Fibroblast of pulmonary artery (primary cell): ENCODE measurements around the gene B4GALT3.

ENCODE experiments used
- DNase-seq: peaks from one replicate; pipeline ENCODE4 v3.0.0-alpha.2; 2010; ENCODE audit warnings: low read depth
- H3K4me3 ChIP-seq: replicated peaks from 2 replicates; pipeline ENCODE4 v1.5.1; 2011; ENCODE audit warnings: low read depth, mild to moderate bottlenecking, control low read depth, low read length, moderate library complexity
- CTCF ChIP-seq: IDR thresholded peaks from 2 replicates; pipeline ENCODE4 v1.5.1; 2011; ENCODE audit warnings: mild to moderate bottlenecking, control low read depth, low read length, inconsistent platforms; ENCODE audit errors: missing control alignments

Gene B4GALT3

GRCh38 chr1:161130266-161130665 lies 47.0 kb downstream of the B4GALT3 start:
- H3K4me3 ChIP-seq, result no peak overlapping the region
- TF ChIP-seq CTCF, result no peak
- no peak for DNase-seq

GRCh38 chr1:161128591-161129420 lies 48.5 kb downstream of the B4GALT3 start:
- no peak overlapping the region for H3K4me3 ChIP-seq
- no peak for DNase-seq
- TF ChIP-seq CTCF, result no peak

- TF ChIP-seq CTCF, result no peak
- DNase-seq, result no peak
- H3K4me3 ChIP-seq, result no peak overlapping the region
These were observed 49.7 kb downstream of the B4GALT3 start for GRCh38 chr1:161127649-161128048.

- no peak for DNase-seq
- no peak for TF ChIP-seq CTCF
- H3K4me3 ChIP-seq, result no peak overlapping the region
These were observed 54.3 kb downstream of the B4GALT3 start for GRCh38 chr1:161122967-161123366.

GRCh38 chr1:161121834-161122233 lies 55.5 kb downstream of the B4GALT3 start:
- DNase-seq, result no peak
- H3K4me3 ChIP-seq, result no peak overlapping the region
- TF ChIP-seq CTCF, result no peak
